Right renal pelvis (tissue), 4 donors: ENCODE measurements around the gene NANS. TPM values are rescaled to one million over a fixed set of nuclear protein-coding genes. Genes with fewer than 3 reads are reported as not detected.
"Not testable (repeated sequence)": the region's sequence is repeated elsewhere in the genome, so short reads cannot be mapped to it uniquely, and the experiment has no call there.

Source experiments
- DNase-seq, 4 donors: peaks; one replicate each; pipeline ENCODE4 v3.0.0-alpha.2; 2013; ENCODE audit warnings: low read depth in 4 of 4, low spot score in 3 of 4, missing footprints in 1 of 4
- polyA plus RNA-seq, 4 donors: library from polyadenylated mRNA; unstranded; fragments of 120-200 nt; gene quantifications; one replicate each; pipeline ENCODE4 v1.2.1, GENCODE V29; 2013; ENCODE audit not compliant: insufficient read length in 4 of 4

NANS gene
- polyA plus RNA-seq, 4 donors: 37.5 to 41.2 (median 38.9) TPM

DNA sequence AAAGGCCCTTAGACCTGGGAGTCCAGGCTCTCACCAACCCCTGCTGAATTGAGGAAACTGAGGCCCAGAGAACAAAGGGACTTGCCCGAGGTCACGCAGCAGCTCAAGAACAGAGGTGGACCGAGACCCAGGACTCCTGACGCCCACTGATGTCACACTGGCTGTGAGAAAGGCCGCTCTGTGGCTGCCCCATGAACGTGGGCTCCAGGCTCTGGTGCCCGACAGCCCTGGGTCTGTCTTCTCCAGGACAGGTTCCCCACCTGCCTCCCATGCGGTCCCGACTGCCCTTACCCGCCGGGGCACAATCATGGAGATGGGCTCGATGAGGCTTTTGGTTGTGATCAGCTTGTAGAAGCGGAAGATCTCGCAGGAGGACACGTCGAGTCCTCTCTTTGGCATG, 71.8 kb downstream of the NANS start:
- DNase-seq: no peak

GRCh38 chr9:98129451-98129881, 72.9 kb downstream of the NANS start:
- no peak for DNase-seq

DNA sequence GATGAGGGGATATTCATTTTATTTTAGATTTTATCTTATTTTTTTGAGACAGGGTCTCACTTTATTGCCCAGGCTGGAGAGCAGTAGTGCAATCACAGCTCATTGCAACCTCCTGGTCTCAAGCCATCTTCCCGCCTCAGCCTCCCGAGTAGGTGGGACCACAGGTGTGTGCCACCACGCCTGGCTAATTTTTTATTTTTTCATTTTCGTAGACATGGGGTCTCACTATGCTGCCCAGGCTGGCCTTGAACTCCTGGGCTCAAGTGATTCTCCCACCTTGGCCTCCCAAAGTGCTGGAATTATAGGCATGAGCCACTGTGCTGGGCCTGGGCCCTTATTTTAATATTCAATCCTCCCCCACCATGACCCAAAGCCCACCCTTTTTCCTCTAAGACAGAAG, 73.5 kb downstream of the NANS start:
- not testable (repeated sequence) for DNase-seq

- no peak for DNase-seq
These were observed 74.2 kb downstream of the NANS start for GRCh38 chr9:98130576-98131228.

GRCh38 chr9:98132158-98132557, 75.6 kb downstream of the NANS start:
- DNase-seq: no peak

Other genes with a start within 250 kb of the NANS start
- gene FOXE1, start 203.5 kb upstream of the NANS start, polyA plus RNA-seq: under 1 TPM in 2 of 4 donors, not detected in 2; 0.04 to 0.06 TPM
- 10 to 100 TPM; 20.4 to 23.1 (median 21.1) TPM for gene TRMO, start 134.2 kb upstream of the NANS start, polyA plus RNA-seq
- gene HEMGN, start 118.6 kb upstream of the NANS start, polyA plus RNA-seq: 1 to 10 TPM; 2.8 to 4.3 (median 3.7) TPM
- 100 to 1,000 TPM; 234 to 267 (median 247) TPM for gene ANP32B, start 73.4 kb upstream of the NANS start, polyA plus RNA-seq
- 1 to 10 TPM; 4.8 to 6.5 (median 5.2) TPM for gene TRIM14, start 62.5 kb downstream of the NANS start, polyA plus RNA-seq
- 1 to 10 TPM; 1.9 to 3.1 (median 2.6) TPM for gene CORO2A, start 135.9 kb downstream of the NANS start, polyA plus RNA-seq
- 1 to 10 TPM; 3.3 to 3.9 (median 3.6) TPM for gene TBC1D2, start 198.9 kb downstream of the NANS start, polyA plus RNA-seq